Activated CD4-positive, alpha-beta T cell treated with anti-CD3 and anti-CD28 coated beads, Interleukin-2, Interleukin-6, amounts not matched to agents 100 ng/mL and 50 ng/mL, durations not matched to agents 16 hours and 8 hours (primary cell): ENCODE results near the gene CRELD2.

Experiments used
- DNase-seq: peaks from one replicate; pipeline ENCODE4 v3.0.0-alpha.2; 2020

The CRELD2 gene

GRCh38 chr22:49948116-49948957 is 29.9 kb downstream of the CRELD2 start:
- no peak for DNase-seq

DNA sequence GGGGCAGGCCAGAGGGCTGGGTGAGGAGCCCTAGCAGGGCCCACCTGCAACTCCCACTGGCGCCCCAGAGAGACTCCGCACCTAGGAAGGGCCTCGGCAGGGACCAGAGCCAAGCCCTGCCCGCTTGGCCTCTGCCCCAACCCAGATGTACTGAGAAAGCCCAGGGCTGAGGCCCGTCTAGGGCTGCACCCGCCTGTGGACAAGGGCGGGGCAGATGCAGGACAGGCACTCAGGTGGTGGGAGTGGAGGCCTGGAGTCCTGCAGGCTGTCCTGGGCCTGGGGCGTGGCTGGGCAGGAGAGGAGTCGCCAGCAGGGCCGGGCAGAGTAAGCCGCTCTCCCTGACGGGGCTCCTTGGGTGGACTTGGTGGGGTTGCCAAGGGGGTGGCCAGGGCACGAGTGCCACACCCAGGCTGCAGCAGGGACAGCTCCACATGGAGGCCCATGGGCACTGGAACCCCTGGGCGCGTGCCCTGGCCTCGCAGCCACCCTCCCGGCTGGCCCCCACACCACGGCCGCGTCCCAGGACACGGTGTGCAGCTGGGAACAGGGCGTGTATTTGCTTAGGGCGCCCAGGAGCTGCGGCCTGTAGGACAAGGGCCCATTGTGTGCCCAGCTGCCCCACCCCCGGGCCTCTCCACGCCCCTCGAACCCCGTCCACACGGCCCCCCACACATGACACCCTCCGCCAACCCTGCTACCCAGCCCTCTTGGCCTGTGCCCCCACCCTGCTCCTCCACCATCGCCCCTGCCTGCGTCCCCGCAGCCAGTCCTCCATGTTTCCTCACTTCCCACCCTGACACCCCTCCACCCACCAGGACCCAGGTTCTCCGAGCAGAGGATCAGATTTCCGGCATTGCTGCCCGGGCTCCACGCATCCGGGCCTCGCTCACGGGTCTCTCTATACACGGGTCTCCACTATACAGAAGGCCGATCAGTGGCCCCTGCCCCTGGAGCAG is 30.8 kb downstream of the CRELD2 start:
- no peak for DNase-seq

- no peak for DNase-seq
Measured at GRCh38 chr22:49949914-49950292, 31.5 kb downstream of the CRELD2 start.

GRCh38 chr22:49950396-49950994 is 32.1 kb downstream of the CRELD2 start:
- no peak for DNase-seq

DNA sequence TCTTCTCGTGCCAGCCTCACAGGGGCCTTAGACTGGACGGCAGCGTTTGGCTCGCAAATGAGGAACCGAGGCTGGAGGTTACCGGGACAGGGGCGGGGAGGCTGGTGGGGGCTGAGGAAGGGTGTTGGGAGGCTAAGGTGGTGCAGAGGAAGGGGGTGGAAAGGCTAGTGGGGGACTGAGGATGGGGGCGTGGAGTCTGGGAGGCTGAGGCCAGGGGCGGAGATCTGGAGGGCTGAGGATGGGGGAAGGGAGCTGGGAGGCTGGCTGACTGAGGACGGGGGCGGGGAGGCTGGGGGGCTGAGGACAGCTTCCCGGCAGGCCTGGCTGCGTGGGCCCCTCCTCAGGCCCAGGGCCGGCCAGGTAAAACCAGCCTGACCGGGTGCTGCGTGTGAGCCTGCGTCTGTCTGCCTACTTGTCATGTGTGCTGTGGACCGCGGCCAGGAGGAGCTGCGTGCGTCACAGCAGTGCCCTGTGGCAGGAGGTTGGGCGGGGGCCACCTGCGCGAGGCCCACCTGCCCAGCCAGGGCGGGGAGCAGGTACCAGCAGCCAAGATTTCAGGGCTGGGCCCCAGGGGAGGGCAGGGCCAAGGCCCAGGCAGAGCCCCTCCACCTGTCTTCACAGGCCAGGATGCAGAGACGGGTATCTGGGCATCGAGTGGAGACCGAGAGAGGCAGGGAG is 32.7 kb downstream of the CRELD2 start:
- DNase-seq, result no peak

DNA sequence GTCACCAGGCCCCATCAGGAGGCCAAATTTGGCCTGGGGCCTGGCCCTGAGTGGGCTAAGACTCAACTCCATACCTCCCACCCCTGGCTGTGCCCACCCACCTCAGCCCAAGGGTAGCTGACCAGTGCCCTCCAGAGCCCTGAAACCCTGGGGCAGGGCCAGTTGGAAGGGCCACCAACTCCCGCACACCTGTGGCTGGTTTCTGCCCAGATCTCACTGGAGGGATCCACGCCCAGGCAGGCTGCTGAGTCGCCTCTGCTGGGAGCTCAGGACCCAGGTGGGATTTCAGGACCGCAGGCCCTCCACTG is 33.2 kb downstream of the CRELD2 start:
- no peak for DNase-seq

DNA sequence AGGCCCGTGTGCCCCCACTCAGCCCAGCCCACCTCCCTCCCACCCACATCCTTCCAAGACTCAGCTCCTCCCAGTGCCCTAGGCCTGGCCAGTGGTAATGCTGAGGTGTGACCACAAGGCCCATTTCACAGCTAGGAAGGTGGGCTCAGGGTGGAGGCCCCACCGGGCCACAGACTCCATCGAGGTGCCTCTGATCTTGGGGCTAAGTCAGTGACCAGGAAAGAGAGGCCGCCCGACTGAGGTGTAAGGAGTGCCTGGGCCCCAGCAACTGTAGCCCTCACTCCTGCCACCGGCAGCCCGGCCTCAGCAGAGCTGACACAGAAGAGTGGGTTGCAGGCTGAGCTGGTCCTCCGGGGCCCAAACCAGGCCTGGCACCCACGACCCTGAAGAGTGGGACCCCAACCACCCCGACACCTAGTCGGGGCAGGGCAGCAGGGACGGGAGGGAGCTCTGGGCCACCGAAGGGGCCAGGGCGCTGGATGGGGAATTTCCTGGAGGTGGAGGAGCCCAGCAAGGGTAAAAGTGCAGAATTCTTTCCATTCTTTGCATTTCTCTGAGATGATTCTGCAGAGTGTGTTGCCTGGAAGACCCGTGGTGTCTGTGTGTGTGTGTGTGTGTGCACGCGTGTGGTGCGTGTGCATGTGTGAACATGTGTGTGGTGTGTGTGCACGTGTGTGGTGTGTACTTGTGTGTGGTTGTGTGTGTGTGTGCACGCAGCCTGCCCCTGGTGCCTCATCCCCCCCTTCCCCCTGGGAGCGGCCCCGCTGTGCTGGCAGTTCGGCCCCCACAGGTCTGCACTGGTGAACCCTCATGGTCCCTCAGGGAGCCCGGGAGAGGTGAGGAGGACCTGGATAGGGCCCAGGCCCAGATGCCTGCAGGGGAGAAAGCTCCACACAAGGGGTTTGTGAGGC is 33.8 kb downstream of the CRELD2 start:
- DNase-seq, result no peak

GRCh38 chr22:49953027-49953679 is 34.7 kb downstream of the CRELD2 start:
- no peak for DNase-seq

- no peak for DNase-seq
Measured at GRCh38 chr22:49953680-49954344, 35.4 kb downstream of the CRELD2 start.

DNA sequence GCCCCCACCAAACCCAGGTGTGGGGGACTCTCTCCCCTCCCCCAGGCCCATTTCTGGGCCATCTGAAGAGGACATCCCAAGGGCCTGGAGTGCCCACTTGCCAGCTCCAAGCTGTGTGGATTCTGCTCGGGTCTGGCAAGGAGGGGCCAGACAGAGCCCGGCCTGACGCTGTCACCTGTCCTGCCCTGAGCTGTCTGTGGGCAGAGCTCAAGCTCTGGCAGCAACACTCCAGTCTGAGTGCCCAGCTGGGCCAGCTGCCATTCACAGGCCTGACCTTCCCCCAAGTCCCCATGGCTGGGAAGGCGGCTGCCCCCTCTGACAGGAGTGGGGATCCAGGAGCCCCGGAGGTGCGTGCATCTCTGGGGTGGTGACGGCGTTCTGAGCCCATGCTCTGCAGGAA is 35.9 kb downstream of the CRELD2 start:
- DNase-seq, result no peak

DNA sequence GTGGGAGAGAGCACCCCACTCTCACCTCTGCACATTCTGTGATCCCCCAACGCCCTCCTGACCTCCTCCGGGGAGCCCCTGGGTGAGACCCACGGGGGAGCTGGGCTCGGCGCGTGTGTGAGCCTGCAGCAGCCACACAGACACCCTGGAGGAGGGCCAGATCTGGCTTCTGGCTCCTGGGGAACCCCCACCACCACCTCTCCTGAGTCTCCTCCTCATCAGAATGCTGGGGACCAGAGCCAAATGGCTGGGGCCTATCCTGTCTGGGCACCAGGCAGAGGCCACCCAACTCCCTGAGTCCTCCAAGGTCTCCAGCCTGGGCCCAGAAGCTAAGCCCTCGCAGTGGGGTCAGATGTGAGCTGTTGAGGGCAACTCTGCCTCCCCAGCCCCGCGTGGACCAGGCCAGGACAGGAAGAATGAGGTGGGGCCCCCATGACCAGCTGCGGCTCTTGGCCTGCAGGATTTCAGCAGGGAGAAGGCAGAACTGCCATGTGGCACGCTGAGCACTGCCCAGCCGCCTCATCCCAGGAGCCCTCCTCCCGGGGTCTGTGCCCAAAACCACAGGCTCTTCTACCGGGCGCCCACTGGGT is 36.7 kb downstream of the CRELD2 start:
- no peak for DNase-seq

GRCh38 chr22:49955581-49956417 is 37.4 kb downstream of the CRELD2 start:
- no peak for DNase-seq

DNA sequence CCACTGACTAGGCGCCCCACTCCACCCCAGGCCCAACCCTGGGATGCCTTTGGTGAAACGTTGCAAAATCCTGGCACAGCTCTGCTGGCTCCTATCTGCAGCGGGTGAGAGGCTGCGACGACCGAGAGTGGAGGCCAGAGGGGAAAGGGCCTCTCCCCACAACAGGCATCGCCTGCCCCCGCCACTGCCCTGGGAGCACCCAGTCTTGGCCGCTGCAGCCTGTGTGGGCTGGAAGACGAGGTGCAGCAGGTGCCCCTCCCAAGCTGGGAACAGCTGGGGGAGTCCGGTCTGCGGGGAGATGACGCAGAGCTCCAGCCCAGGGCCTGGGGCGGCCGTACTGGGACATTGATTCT is 38.0 kb downstream of the CRELD2 start:
- DNase-seq, result no peak

DNA sequence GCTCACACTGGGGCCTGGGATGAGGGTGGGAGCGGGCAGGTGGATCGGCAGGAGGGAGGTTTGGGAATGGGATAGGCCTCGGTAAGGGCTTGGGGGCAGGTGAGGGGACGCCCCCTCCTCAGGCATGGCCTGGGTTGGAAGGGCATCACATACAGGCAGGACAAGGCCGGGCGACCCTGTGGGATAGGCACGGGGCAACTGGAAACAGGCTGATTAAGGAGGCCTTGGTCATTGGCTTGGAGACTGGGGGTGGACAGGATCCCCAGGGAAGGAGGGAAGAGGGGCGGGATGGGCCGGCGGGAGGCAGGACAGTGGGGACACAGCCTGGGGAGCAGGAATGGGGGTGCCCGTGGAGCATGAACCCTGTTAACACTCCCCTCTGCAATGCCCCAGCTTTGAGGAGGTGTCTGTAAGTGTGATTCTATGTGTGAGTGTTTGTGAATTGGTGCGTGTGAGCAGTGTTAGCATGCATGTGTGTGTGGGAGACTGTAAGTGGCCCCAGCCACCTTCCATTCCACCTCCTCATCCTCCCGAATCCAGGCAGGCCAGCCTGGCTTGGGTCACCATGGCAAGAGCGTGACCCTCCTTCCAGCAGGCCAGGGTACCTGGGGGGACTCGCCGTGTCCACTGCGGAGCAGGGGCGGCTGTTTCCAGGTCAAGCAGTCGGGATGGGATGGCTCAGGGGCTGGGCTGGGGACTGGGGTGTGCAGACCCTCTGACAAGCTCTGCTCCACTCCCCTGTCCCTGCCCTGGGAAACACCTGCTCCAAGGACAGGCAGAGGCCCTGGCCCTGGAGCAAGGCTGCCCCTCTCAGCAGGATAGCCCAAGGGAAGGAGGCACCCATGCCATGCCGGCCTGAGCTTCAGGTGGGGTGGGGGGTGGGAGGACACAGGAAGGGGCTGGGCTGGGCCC is 38.7 kb downstream of the CRELD2 start:
- no peak for DNase-seq

GRCh38 chr22:49957826-49958365 is 39.5 kb downstream of the CRELD2 start:
- DNase-seq, result no peak

GRCh38 chr22:49958366-49958921 is 40.0 kb downstream of the CRELD2 start:
- DNase-seq, result no peak

- DNase-seq, result no peak
Measured at GRCh38 chr22:49958931-49959781, 40.7 kb downstream of the CRELD2 start.
